Keratinocyte (primary cell): ENCODE results near the gene KRTAP4-7.

Experiments
- CTCF ChIP-seq, 3 experiments: IDR thresholded peaks in 1 of 3; conservative IDR thresholded peaks in 1 of 3; optimal IDR thresholded peaks in 1 of 3; 2 replicates in 2 of 3; 3 replicates in 1 of 3; pipeline versions ENCODE3 to v1.5.1; 2011; ENCODE audit warnings: low read length in 3 of 3, mild to moderate bottlenecking in 3 of 3, moderate library complexity in 2 of 3, control low read depth in 1 of 3, inconsistent platforms in 1 of 3; ENCODE audit not compliant: insufficient read depth in 2 of 3; ENCODE audit errors: extremely low read depth in 1 of 3
- EZH2 ChIP-seq: IDR thresholded peaks from one replicate; pipeline ENCODE4 v1.6.1; 2012; ENCODE audit warnings: inconsistent platforms, mild to moderate bottlenecking, low read length, moderate library complexity

- TF ChIP-seq CTCF (optimal IDR thresholded peaks at IDR 0.05 in 1 of 3, IDR thresholded peaks at IDR 0.05 in 1 of 3, conservative IDR thresholded peaks at IDR 0.05 in 1 of 3; ENCODE audit: extremely low read depth in 1 of 3, insufficient read depth in 2 of 3, low read length in 3 of 3) (no peak), EZH2 (no peak)
These were observed 32.3 kb downstream of the KRTAP4-7 start for GRCh38 chr17:41116297-41116696.
